Prostate gland (tissue), 2 donors: ENCODE results near the gene INTS12. TPM values are rescaled to one million over a fixed set of nuclear protein-coding genes. Genes with fewer than 3 reads are reported as not detected.
"Not testable (repeated sequence)": the region's sequence is repeated elsewhere in the genome, so short reads cannot be mapped to it uniquely, and the experiment has no call there.

Experiments used
- DNase-seq: peaks from one replicate; pipeline ENCODE4 v3.0.0-alpha.2; 2019; ENCODE audit warnings: low spot score
- H3K27ac ChIP-seq, 2 donors: fragments of 200-600 bp; sonication (generic); 2 replicates each; pipeline ENCODE4 v1.5.1; 2017 to 2019
- H3K27me3 ChIP-seq: fragments of 200-600 bp; sonication (generic); replicated peaks from 2 replicates; pipeline ENCODE4 v1.5.1; 2019; ENCODE audit not compliant: insufficient read depth
- H3K36me3 ChIP-seq, 2 donors: fragments of 200-600 bp; sonication (generic); 1 replicate in 1 of 2; 2 replicates in 1 of 2; pipeline versions ENCODE4 v1.5.1 to v1.8.1; 2017 to 2019
- H3K4me1 ChIP-seq: fragments of 200-600 bp; sonication (generic); replicated peaks from 2 replicates; pipeline ENCODE4 v1.5.1; 2019
- H3K4me3 ChIP-seq, 2 donors: fragments of 200-600 bp; sonication (generic); 2 replicates each; pipeline ENCODE4 v1.5.1; 2017 to 2019
- H3K9me3 ChIP-seq: fragments of 200-600 bp; sonication (generic); 2 replicates; pipeline ENCODE4 v1.5.1; 2017
- POLR2A ChIP-seq: fragments of 450-650 bp; IDR thresholded peaks from one replicate; pipeline ENCODE4 v1.6.1; 2016; ENCODE audit warnings: antibody characterized with exemption, mild to moderate bottlenecking
- POLR2AphosphoS5 ChIP-seq: sonication (generic); formaldehyde crosslinking; IDR thresholded peaks from one replicate; pipeline ENCODE4 v1.6.1; 2017; ENCODE audit warnings: antibody characterized with exemption
- WGBS: methylation state at CpG from one replicate; pipeline ENCODE4 v1.1.5; 2018; 5-methylcytosine and 5-hydroxymethylcytosine counted together
- intact Hi-C: fragments of 100-400 bp; cut with DNase I; formaldehyde crosslinking; loops from one replicate; pipeline ENCODE4 v1.14.2; 2022
- total RNA-seq, 2 donors: library from RNA; depleted of rRNA; stranded (reverse); fragments of >200 nt; gene quantifications; one replicate each; pipeline ENCODE4 v1.1.0, GENCODE V29; 2016
- TF ChIP-seq, protein P1 (sequence below), 4 experiments: fragments of 200-600 bp in 2 of 4; fragments of 450-650 bp in 2 of 4; sonication (generic) in 2 of 4; IDR thresholded peaks; 1 replicate in 3 of 4; 2 replicates in 1 of 4; pipeline ENCODE4 v1.5.1; 2016 to 2019; ENCODE audit warnings: antibody characterized with exemption in 4 of 4, mild to moderate bottlenecking in 2 of 4, moderate library complexity in 2 of 4

Gene INTS12
- total RNA-seq, 2 donors from 2014 or later = 27.4 to 45.6 TPM

DNA sequence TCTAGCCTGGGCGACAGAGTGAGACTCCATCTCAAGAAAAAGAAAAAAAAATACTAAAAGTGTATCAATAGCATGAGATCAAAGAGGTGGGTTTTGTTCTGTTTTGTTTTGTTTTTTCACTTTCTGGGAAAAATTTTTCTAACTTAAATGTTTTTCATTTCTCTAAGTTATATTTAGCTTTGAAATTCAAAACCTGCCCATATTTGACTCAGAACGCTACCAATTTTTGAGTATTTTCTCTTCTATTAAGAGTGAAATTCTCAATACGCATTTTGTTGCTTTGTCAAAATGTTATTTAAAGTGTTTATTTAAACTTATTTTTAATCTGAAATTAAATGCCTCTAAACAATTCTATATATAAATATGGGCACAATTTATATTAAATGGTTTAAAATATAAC, 39.7 kb upstream of the INTS12 start:
- no peak overlapping the region for H3K27ac ChIP-seq
- no peaks in the 10 kb centered on the region for H3K36me3 ChIP-seq
- TF ChIP-seq POLR2A (no peak), POLR2AphosphoS5 (no peak)
- TF ChIP-seq, protein P1, sequence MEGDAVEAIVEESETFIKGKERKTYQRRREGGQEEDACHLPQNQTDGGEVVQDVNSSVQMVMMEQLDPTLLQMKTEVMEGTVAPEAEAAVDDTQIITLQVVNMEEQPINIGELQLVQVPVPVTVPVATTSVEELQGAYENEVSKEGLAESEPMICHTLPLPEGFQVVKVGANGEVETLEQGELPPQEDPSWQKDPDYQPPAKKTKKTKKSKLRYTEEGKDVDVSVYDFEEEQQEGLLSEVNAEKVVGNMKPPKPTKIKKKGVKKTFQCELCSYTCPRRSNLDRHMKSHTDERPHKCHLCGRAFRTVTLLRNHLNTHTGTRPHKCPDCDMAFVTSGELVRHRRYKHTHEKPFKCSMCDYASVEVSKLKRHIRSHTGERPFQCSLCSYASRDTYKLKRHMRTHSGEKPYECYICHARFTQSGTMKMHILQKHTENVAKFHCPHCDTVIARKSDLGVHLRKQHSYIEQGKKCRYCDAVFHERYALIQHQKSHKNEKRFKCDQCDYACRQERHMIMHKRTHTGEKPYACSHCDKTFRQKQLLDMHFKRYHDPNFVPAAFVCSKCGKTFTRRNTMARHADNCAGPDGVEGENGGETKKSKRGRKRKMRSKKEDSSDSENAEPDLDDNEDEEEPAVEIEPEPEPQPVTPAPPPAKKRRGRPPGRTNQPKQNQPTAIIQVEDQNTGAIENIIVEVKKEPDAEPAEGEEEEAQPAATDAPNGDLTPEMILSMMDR (IDR thresholded peaks at IDR 0.05) = no peak
- no peaks in the 10 kb centered on the region for H3K27me3 ChIP-seq
- intact Hi-C loops = no loop called here
- no peaks in the 10 kb centered on the region for H3K4me1 ChIP-seq
- WGBS = 96% methylated on average over 3 of the region's 3 CpGs
- DNase-seq = no peak
- no peaks in the 10 kb centered on the region for H3K9me3 ChIP-seq
- no peak overlapping the region for H3K4me3 ChIP-seq

DNA sequence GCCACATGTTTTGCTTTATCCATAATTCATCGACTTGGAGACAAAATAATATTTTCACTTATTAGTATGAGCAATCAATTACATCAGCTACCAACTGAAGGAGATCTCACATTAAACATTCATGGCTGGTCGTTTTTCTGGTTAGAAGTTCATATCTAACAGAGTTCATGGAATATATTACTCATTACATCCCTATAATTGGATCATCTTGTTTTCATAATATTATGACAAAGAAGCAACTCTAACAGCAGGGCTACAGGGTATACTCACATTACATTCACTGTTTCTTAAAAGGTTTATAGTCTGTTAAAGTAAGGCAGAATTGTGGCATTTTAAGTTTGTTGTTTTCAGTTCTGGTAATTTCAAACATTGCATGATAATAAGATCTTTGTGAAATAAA, 33.1 kb upstream of the INTS12 start:
- no peak overlapping the region for H3K27ac ChIP-seq
- H3K36me3 ChIP-seq = no peaks in the 10 kb centered on the region
- no peaks in the 10 kb centered on the region for H3K27me3 ChIP-seq
- H3K4me3 ChIP-seq = no peak overlapping the region
- TF ChIP-seq, protein P1 (IDR thresholded peaks at IDR 0.05) = no peak
- TF ChIP-seq POLR2AphosphoS5 = no peak
- no peak for TF ChIP-seq POLR2A
- intact Hi-C loops = no loop called here
- H3K9me3 ChIP-seq = no peaks in the 10 kb centered on the region
- H3K4me1 ChIP-seq = no peaks in the 10 kb centered on the region
- 45% methylated on average over 2 of the region's 2 CpGs for WGBS
- DNase-seq = no peak

DNA sequence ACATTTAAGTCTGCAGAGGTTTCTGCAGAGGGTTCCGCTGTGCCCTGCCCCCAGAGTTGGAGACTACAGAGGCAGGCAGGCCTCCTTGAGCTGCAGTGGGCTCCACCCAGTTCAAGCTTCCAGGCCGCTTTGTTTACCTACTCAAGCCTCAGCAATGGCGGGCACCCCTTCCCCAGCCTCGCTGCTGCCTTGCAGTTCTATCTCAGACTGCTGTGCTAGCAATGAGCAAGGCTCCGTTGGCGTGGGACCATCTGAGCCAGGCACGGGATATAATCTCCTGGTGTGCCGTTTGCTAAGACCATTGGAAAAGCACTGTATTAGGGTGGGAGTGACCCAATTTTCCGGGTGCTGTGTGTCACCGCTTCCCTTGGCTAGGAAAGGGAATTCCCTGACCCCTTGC, 26.7 kb upstream of the INTS12 start:
- WGBS = 97% methylated on average over 10 of the region's 10 CpGs
- H3K36me3 ChIP-seq, H3K4me1 ChIP-seq, DNase-seq, intact Hi-C loops, H3K4me3 ChIP-seq, H3K27ac ChIP-seq, H3K27me3 ChIP-seq, H3K9me3 ChIP-seq: not testable (repeated sequence)

DNA sequence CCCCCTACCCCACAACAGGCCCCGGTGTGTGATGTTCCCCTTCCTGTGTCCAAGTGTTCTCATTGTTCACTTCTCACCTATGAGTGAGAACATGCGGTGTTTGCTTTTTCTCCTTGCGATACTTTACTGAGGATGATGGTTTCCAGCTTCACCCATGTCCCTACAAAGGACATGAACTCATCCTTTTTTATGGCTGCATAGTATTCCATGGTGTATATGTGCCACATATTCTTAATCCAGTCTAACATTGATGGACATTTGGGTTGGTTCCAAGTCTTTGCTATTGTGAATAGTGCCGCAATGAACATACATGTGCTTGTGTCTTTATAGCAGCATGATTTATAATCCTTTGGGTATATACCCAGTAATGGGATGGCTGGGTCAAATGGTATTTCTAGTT, 21.4 kb upstream of the INTS12 start:
- H3K27me3 ChIP-seq, intact Hi-C loops, H3K4me1 ChIP-seq, H3K4me3 ChIP-seq, H3K36me3 ChIP-seq, H3K27ac ChIP-seq, DNase-seq, H3K9me3 ChIP-seq: not testable (repeated sequence)
- WGBS = 98% methylated on average over 4 of the region's 4 CpGs

DNA sequence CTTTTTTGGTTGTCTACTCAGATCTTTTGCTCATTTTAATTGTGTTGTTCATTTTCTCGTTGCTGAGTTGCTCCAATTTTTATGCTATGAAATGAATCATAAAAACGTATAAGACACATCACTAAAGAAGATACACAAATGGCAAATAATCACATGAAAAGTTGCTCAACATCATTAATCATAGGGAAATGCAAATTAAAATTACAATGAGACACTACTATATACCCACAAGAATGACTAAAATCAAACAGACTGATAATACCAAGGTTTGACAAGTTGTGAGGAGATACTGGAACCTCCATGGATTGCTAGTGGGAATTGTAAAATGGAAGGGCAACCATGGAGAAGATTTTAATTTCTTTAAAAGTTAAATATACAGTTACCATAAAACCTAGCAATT, 17.1 kb upstream of the INTS12 start:
- Histone ChIP-seq H3K36me3 (no peaks in the 10 kb centered on the region), H3K27ac (no peak overlapping the region), H3K27me3 (no peaks in the 10 kb centered on the region), H3K4me1 (no peaks in the 10 kb centered on the region), H3K9me3 (no peaks in the 10 kb centered on the region), H3K4me3 (no peak overlapping the region)
- 93% methylated on average over 2 of the region's 2 CpGs for WGBS
- intact Hi-C loops = no loop called here
- no peak for TF ChIP-seq POLR2AphosphoS5
- TF ChIP-seq, protein P1 (IDR thresholded peaks at IDR 0.05) = no peak
- TF ChIP-seq POLR2A = no peak
- no peak for DNase-seq

DNA sequence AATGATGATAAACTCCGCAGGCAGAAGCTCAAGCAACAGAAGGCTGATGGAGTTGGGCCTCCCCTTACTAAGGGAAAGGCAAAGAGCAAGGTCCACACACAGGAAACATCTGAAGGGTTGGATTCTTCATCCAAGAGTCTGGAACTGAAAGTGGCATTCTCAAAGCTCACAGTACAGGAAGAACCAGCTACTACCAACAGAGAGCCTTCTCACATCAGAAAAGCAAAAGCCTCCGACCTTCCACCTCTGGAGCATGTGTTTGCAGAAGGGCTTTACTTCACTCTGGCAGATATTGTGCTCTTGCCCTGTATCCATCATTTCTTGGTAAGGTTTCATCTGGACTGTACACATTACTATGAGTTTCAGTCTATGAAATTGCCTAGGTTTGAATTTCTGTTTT, 10.7 kb upstream of the INTS12 start:
- no peak overlapping the region for H3K27ac ChIP-seq
- 91% methylated on average over 2 of the region's 2 CpGs for WGBS
- no peak overlapping the region for H3K4me3 ChIP-seq
- no peaks in the 10 kb centered on the region for H3K27me3 ChIP-seq
- intact Hi-C loops = no loop called here
- H3K36me3 ChIP-seq = no peaks in the 10 kb centered on the region
- H3K9me3 ChIP-seq = no peaks in the 10 kb centered on the region
- DNase-seq = no peak
- TF ChIP-seq POLR2AphosphoS5 (no peak), POLR2A (no peak)
- TF ChIP-seq, protein P1 (IDR thresholded peaks at IDR 0.05) = no peak
- no peaks in the 10 kb centered on the region for H3K4me1 ChIP-seq
